ENCODE measurements around the gene RBM43.
"Not testable (repeated sequence)": the region's sequence is repeated elsewhere in the genome, so short reads cannot be mapped to it uniquely, and the experiment has no call there.

RBM43 gene

DNA sequence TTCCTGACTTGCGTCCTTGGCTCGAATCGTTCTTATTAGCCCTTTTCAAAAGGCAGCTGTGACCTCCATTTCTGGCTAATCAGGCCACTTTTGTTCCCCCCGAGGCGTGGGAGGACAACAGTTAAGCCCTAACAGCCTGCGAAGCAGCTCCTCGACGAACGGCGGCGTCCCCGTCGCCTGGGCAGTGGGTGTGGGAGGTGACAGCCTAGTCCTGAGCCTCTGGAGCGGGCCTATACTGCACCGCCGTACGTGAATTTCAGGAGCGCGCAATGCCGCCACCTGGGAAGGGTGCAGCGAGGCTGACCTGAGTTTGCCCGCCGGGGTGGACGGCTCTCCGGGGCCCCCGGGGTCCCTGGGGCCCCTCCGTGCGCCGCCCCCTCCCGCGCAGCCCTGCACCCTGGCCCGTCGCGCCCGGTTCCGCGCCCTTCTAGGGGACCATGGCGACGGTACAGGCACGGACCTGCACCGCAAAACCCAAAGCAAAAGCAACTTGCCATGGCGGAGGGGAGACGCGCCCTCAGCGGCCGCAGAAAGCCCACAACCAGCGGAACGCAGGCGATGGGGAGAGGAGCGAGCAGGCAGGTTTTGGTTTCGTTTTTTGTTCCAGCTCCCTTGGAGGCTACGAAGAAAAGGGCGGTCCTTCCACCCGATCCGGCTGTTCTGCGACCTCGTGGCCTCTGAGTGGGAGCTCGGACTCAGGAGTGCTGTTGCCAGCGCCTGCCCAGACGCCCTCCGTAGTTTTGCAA is at the start of gene RBM43:
Gene RBM43 (minus strand): TSS at position 633 of the 746 bp plus-strand sequence. CDS start 136 bp downstream, at position 497.
- DNase-seq: peak; percentile 70

DNA sequence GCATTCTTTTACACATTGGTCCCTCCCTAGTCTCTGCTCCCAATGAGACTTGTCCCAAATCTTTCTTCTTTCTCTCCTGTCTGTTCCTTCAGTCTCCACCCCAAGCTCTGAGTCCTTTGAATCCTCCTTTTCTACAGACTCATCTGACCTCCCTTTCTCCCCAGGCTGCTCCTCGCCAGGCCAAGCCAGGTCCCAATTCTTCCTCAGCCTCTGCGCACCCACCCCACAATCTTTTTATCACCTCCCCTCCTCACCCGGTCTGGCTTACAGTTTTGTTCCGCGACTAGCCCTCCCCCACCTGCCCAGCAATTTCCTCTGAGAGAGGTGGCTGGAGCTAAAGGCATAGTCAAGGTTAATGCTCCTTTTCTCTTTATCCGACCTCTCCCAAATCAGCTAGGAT is 48.6 kb upstream of the RBM43 start:
- DNase-seq: not testable (repeated sequence)

DNA sequence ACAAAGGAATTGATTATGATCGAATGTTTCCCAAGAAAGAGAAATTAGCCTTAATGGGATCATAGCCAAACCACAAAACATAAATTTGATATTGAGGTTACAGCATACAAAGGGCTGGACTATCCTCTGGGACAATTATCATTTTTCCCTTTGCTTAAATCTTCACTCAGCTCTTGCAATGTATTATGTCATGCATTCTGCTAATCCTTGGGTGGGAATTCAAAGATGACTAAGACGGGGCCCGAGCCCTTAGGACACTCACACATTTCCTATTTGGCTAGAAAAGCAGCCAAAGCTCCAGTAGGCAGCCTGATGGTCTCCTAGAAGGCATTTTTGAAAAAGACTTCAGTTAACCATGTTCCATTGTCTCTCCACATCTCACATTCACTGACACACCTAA is 45.0 kb upstream of the RBM43 start:
- DNase-seq: no peak

DNA sequence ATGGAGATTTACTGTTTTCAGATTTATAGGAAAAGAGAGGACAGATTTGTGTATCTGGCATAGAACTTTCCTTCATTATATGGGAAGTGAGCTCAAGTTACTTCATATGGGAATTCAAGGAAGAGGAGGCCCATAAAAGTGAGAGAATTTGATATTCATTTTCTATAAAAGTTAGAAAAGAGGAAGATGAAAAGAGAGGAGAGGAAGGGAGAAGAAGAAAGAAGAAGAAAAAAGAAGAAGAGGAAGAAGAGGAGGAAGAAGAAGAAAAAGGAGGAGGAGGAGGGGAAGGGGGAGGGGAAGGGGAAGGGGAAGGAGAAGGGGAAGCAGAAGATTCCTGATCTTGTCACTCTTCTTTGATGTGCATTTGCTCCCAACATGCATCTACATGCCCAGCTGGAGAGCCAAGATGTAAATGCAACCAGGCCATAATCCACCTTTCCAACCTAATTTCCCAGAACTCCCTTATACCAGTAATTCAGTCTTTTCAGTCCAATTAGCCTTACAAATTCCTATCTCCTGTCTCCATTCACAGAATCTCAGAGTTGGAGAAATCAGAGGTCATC is 43.5 kb upstream of the RBM43 start:
- no peak for DNase-seq

DNA sequence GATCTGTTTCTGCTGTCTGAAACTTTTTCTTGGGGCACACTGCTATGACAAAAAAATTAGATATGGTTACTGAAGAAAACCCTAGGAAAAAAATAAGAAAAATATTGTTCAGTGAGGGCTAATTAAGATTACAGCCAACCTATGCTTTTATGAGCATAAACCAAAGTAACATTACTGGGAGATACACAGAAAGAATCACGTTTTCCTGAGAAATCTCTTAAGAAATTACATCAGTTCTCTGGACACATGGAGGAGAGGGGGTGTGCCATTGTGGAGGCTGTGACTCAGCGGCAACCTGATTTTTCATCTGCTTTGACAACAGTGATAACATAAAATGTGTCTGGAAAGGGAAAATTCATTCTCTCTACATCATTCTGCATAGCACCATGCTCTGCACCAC is 41.2 kb upstream of the RBM43 start:
- no peak for DNase-seq

DNA sequence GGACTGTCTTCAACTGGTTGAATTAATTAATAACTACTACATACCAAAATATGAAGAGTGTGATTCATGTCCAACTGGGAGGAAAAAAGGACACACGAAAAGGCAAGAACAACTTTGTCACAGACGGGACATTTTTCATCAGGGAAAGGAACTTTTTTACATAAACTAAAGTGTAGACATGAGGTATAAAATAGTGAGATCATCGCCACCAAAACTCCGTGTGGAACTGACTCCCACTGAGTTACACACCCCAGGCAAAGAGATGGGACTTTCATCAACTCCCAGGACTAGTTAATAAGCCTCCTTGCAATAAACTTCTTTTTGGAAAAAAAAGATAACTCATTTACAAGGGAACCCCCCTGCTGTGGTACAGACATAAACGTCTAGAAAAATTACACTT is 40.7 kb upstream of the RBM43 start:
- no peak for DNase-seq

DNA sequence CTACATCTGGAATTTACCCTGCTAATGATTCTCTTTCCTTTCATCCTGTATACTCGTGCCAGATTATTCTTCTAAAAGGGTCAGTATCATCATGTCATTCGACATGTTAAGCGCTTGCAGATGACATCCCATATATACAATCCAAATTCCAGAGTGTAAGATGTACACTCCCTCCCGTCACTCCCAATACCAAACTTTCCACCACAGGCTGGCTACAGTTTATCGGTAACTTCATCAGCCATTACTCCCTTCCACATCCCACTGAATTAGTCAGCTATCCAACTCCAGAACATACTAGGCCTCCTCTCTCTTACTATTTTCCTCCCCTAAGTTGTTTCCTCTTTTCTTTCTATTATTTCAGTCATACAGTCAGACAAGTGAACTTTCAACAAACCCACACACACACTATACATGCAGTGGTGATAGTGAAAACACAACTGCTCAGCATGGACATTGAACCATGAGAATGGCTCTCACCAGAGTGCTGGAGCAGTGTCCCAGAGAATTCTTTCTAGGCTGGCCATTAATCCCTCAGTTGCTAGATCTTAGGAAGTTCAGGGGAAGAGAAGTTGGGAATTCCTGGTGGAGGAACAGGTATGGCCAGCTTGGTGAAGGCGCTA is 38.4 kb upstream of the RBM43 start:
- DNase-seq: no peak

DNA sequence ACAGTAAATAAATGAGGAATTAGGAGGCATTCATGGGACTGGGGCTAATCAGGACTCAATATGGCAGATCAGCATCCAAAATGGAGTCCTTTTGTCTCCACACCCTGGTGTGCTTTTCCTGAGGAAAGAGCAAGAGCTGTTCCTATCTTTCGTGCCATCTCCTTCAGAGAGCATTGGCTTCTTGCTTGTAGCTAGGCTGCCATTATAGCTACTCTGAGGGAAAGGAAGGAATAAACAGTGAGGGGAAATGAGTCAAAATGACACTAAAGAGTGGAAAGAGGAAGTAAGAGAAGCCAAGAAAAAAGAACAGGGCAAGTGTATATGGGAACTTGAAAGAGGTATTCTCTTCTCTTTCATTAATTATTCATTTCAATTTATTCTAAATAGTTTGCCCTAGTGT is 36.2 kb upstream of the RBM43 start:
- DNase-seq: no peak

DNA sequence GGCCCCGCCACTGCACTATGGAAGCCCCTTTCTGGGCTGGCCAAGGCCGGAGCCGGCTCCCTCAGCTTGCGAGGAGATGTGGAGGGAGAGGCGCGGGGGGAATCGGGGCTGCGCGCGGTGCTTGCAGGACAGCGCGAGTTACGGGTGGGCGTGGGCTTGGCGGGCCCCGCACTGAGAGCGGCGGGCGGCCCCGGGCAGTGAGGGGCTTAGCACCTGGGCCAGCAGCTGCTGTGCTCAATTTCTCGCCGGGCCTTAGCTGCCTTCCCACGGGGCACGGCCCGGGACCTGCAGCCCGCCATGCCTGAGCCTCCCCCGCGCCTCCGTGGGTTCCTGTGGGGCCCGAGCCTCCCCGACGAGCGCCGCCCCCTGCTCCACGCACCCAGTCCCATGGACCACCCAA is 34.3 kb upstream of the RBM43 start:
- DNase-seq: not testable (repeated sequence)

DNA sequence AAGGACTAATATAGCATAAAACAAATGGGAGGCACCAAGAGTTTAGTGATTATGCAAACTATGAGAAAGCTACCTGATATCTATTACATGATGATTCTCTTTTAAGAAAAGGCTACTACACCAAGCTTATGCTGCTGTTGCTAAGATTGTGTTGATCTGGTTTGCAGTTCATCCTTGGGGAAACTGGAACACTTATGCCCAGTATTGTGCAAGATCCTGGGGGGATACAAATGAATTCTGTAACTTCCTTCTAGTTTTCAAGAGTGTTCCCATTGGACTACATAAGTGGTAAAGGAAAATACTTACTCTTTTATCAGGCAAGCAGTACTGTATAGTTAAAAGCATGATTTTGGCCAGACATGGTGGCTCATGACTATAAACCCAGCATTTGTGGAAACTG is 30.9 kb upstream of the RBM43 start:
- no peak for DNase-seq

DNA sequence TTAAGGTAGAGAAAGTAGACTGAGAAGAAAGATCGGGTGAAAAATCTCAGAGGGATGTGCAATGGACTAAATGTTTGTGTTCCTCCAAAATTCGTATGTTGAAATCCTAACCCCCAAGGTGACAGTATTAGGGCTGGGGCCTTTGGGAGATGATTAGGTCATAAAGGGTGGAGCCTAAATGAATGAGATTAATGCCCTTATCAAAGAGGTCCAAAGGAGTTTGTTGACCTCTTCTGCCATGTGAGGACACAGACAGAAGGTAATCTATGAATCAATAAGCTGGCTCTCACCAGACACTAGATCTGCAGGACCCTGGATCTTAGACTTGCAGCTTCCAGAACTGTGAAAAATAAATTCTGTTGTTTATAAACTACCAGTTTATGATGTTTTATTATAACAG is 30.5 kb upstream of the RBM43 start:
- DNase-seq: no peak

DNA sequence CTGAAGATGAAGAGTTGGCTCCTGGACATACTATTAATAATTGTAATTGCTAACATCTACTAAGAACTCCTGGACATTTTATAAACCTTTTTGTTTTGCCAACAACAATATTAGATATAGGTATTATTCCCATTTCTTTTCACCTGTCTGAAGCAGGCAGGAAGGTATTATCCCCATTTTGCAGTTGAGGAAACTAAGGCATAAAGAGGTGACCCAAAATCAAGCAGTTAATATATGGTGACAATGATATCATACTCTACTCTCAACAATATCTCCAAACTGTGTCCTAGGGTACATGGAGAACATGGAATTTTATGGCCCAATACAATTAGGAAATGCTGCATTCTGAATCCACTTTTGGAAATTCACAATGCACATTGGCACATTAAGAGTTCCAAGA is 29.6 kb upstream of the RBM43 start:
- DNase-seq: no peak

DNA sequence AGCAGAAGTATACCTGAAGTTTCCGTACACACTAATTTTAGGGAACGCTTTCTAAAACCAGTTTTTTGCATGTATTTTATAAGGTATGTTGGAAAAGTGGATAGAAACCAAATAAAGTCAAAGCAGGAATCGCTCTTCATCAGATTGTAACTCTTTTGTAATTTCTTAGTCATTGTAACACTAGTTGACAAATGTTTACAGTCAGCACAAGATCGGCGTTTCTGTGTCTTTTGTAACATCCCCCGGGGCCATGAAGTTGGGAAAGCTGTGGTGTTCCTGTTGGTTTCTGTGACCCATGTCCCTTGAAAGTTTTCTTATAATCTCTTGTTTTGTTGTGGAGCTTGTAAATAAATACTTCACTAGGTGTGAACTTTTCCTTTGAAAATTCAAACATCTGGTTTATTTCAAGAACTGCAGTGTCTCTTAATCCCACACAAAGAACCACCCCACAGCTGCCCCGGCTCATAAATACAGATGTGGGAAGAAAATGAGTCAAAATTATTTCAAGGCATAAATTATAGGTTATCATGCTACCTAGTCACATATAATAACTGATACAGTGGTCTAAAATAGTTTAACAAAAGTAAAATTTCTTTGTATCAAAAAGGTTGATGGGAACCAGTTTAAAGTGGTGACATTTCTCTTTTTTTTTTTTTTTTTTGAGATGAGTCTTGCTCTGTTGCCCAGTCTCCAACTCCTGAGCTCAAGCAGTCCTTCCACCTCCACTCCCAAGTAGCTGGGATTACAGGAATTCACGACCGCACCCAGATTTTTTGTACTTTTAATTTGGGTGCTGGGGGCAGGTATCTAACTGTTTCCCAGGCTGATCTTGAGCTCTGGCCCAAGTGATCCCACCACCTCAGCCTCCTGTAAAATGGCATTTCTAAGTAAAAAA is 28.6 kb upstream of the RBM43 start:
- DNase-seq: no peak

DNA sequence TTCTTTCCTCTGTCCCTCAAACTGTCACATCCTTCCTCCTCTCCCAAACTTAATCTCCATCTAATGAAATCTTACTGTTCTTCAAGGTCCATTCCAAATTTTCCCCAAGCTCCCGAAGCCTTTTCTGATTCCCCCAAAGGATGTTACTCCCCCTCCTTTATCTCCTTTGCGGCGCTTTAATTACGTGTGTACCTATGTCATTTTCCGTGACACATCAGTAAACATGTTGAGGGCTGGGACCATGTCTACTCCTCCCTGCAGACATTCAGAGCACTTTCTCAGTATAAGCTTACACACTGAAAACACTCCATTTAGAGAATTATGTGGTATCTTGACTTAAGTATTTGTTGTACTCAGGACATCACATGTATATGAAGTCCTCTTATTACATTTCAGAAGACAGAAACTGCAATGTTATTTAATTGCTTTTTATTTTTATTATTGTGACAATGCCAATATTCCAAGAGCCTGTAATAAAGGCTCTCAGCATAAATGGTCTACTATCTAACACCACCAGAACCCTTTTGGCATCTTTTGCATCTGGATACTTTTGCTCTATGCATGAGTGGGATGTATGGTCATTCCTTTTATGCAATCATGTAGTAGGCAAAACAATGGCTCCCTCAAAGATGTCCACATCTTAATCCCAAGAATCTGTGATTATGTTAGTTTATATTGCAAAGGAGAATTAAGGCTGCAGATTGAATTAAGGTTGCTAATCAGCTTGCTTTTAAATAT is 26.0 kb upstream of the RBM43 start:
- DNase-seq: no peak

DNA sequence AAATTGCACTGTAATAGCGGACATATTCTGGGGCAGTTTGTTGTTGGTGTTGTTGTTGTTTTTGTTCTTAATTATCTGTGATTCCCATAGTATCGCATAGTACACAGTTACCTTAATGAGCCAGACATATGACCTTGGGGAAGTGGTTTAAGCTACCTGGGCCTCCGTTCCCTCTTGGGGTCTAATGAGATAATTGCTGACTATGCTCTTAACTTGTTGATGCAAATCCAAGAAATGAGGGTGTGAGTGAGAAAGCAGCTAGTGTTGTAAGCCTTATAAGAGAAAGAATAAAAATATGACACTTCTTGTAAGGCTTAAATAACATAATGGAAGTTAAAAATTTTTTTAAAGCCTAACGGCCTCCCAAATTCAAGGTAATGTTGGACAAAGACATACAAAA is 20.7 kb upstream of the RBM43 start:
- DNase-seq: no peak

DNA sequence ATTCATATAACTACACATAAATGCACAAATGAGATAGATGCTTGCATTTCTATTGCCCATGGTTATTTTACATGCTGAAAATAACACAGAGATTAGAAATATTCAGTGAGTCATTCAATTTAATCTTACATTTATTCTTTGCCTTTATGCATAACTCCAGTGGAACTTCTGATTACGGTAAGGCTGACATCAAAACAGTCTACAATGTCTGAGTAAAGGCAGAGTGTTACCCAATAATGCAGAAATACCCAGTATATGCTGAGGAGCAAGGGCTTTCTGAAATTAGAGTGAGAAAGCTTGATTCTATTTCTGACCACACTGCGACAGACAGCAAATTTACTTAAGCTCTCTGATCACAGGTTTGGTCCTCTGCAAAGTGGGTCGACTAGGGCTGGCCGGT is 18.6 kb upstream of the RBM43 start:
- DNase-seq: no peak

DNA sequence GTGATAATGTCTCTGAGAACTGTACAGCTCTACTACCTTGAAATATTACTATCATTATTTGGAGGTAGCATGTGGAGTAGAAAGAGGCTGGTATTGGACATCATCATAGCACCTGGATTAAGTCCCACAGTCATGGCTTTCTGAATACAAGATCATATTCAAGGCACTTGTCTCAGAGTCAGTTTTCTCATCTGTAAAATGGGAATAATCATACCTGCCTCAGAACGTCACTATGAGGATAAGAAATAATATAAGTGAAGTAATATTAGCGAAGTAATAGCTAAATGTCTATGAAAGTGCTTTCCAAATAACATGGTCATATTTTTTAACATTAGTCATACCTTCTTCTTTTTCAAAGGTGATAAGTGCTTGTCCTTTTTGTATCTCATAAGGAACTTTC is 16.8 kb upstream of the RBM43 start:
- no peak for DNase-seq

DNA sequence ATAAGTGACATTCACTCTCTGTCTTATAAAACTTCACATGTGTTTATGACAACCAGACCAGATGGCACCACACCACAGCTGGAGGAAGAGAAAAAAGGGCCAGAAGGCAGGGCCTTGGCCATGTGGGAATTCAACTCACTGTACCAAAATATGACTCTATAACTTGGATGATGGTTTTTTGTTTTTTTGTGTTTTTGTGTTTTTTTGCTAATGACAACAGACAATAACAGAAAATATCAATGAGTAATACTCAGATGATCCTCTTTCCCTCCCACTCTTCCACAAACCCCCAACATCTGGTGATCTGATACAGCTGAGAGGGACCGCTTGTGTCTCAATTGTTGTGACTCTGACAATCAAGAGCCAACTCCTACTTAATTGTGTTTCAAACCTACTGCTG is 15.4 kb upstream of the RBM43 start:
- no peak for DNase-seq

DNA sequence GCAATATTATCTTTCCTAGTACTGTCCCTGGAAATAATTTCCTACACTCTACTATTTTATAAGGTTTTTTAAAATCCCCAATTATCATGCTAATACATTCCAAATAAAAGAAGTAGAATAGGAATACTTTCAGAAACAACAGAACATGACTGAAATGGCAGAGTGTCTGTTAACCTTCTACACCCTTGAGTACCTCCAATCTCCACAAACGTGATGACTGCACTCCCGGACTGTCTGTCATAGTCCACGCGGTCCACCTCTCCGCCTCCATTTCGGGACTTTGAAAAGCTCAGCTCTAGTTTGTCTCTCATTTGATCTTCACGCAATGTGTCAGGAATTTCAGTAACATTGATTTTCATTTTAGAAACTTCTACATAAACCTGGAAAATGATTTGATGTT is 13.6 kb upstream of the RBM43 start:
- no peak for DNase-seq

DNA sequence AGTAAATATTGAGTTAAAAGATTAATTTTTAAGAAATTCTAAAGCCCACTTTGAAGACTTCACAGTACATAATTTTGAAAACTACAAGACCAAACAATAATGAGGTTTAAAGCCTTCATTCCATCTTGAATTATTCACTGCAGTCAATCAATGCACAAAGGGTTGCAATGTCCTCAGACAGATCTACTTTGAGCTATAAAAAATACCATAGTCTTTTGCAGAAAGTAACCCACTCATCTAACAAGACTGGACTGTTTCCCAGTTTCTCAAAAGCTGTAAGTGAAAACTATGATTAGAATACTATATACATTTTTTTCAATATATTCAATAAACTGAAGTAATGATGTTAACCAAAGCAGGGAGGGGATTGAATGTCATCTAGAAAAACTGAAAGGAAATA is 10.2 kb upstream of the RBM43 start:
- no peak for DNase-seq

DNA sequence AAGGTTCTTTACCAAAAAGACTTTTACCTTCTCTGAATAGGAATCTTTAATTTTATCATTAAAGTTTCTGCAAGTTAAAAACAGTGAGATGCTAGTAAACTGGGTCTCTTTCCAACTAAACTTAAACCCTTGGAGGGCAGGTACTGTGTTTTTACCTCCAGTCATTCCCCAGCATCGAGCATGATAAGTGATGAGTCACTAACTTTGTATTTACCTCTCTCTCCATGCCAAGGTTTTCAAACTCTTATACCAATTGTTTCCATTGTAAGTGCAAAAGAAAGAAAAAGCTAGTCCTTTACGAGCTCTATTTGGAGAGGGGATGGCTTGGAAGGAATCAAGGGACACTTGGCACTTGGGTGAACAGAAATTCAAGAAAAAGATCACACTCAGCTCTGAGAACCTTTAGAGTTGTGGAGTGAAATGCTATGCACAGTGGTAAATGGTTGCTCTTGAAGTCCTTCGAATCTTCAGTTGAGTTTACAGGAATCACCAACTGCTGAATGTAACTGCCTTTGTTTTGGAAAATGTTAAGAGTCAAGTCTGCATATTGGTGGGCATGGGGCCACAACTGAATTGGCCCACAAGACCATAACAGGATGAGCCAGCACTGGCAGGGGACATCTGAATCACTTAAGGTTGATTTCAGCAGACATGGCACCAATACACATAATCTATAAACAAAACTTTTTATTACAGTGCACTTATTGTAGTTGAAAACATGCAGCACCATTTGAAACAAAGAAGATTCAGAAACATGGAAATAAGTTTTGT is 8.3 kb upstream of the RBM43 start:
- no peak for DNase-seq

DNA sequence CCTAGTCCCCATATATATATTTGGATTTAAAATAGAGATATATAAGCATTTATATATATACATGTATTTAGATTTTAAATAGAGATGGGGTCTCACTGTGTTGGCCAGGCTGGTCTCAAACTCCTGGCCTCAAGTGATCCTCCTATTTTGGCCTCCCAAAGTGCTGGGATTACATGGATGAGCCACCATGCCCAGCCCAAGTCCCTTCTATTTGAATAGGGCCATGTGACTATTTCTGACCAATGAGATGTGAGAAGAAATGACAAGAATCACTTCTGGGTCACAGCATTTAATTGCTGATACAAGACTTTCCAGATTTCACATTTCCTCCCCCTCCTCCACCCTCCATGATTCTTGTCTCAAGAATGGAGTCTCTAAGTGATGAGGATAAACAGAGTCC is 6.4 kb upstream of the RBM43 start:
- no peak for DNase-seq

Data from 8988T (cell line).